B cell (primary cell): ENCODE data around the gene SNX12. TPM values are rescaled to one million over a fixed set of nuclear protein-coding genes. Genes with fewer than 3 reads are reported as not detected.

Source experiments
- ATAC-seq: fragments of 200-7000 bp; cut with Tn5 transposase; one replicate; pipeline ENCODE4 v1.10.0; 2021; ENCODE audit warnings: low read depth, mild to moderate bottlenecking, moderate number of reproducible peaks, moderate library complexity
- CTCF ChIA-PET: fragments of 350-600 bp; sonication (Branson Sonifier 250); formaldehyde crosslinking; loops from one replicate; lab custom pipeline; 2021; ENCODE audit warnings: antibody characterized with exemption, inconsistent platforms; lab: Charles Lee
- POLR2A ChIA-PET: fragments of 350-600 bp; sonication (Branson Sonifier 250); formaldehyde crosslinking; loops from one replicate; lab custom pipeline; 2021; ENCODE audit warnings: antibody characterized with exemption; lab: Charles Lee
- DNase-seq: peaks from one replicate; pipeline ENCODE4 v3.0.0; 2013
- H2AFZ ChIP-seq: 2 replicates; pipeline ENCODE4 v1.6.1; 2012; ENCODE audit warnings: mild to moderate bottlenecking, low read depth, low read length; ENCODE audit not compliant: insufficient read depth, poor library complexity, severe bottlenecking
- H3K27ac ChIP-seq, 2 donors: 1 replicate in 1 of 2; 2 replicates in 1 of 2; pipeline ENCODE4 v1.5.1; 2012 to 2013; ENCODE audit warnings: low read length in 2 of 2, mild to moderate bottlenecking in 2 of 2, moderate library complexity in 1 of 2
- H3K27me3 ChIP-seq, 4 experiments: fragments of 200-600 bp in 1 of 4; sonication (generic) in 1 of 4; replicated peaks in 1 of 4; 1 replicate in 2 of 4; 2 replicates in 2 of 4; pipeline versions ENCODE4 v1.6.1 to v1.7.0; 2013 to 2016; ENCODE audit warnings: low read length in 3 of 4, mild to moderate bottlenecking in 2 of 4, mixed read lengths in 1 of 4, moderate library complexity in 1 of 4; ENCODE audit not compliant: insufficient read depth in 4 of 4, control insufficient read depth in 3 of 4; ENCODE audit errors: control extremely low read depth in 1 of 4
- H3K36me3 ChIP-seq, 2 experiments: replicated peaks in 1 of 2; 1 replicate in 1 of 2; 2 replicates in 1 of 2; pipeline versions ENCODE4 v1.6.1 to v1.7.1; 2013; ENCODE audit warnings: low read length in 1 of 2; ENCODE audit not compliant: insufficient read depth in 2 of 2, control insufficient read depth in 1 of 2; ENCODE audit errors: control extremely low read depth in 1 of 2, extremely low read depth in 1 of 2
- H3K4me1 ChIP-seq, 2 donors: fragments of 200-600 bp in 1 of 2; sonication (generic) in 1 of 2; 1 replicate in 1 of 2; 2 replicates in 1 of 2; pipeline versions ENCODE4 v1.5.1 to v1.6.1; 2013 to 2017; ENCODE audit warnings: low read length in 2 of 2; ENCODE audit not compliant: control insufficient read depth in 2 of 2, insufficient read depth in 2 of 2
- H3K4me2 ChIP-seq: replicated peaks from 2 replicates; pipeline ENCODE3; 2012; ENCODE audit warnings: mild to moderate bottlenecking, low read depth, low read length; ENCODE audit not compliant: poor library complexity, severe bottlenecking
- H3K4me3 ChIP-seq, 5 experiments: fragments of 200-600 bp in 1 of 5; sonication (generic) in 1 of 5; 1 replicate in 3 of 5; 2 replicates in 2 of 5; pipeline versions ENCODE4 v1.5.1 to v1.7.0; 2011 to 2016; ENCODE audit warnings: low read length in 4 of 5, mild to moderate bottlenecking in 4 of 5, low read depth in 2 of 5, control low read depth in 1 of 5, moderate library complexity in 1 of 5; ENCODE audit not compliant: insufficient read depth in 1 of 5; ENCODE audit errors: control extremely low read depth in 1 of 5, extremely low read depth in 1 of 5
- H3K79me2 ChIP-seq: fragments of 200-600 bp; sonication (generic); one replicate; pipeline ENCODE4 v1.6.0; 2016; ENCODE audit warnings: low read length; ENCODE audit not compliant: control insufficient read depth, insufficient read depth
- H3K9ac ChIP-seq: fragments of 200-600 bp; sonication (generic); 2 replicates; pipeline ENCODE4 v1.6.1; 2017; ENCODE audit warnings: mild to moderate bottlenecking, low read length, moderate library complexity
- H3K9me3 ChIP-seq, 3 donors: one replicate each; pipeline versions ENCODE4 v1.6.1 to v1.7.1; 2013; ENCODE audit warnings: low read length in 2 of 3; ENCODE audit not compliant: control insufficient read depth in 2 of 3, insufficient read depth in 1 of 3; ENCODE audit errors: control extremely low read depth in 1 of 3
- H4K20me1 ChIP-seq: 2 replicates; pipeline ENCODE4 v1.6.0; 2012; ENCODE audit warnings: mild to moderate bottlenecking, low read length; ENCODE audit not compliant: insufficient read depth, control insufficient read depth, poor library complexity, severe bottlenecking
- H3K27ac Mint-ChIP-seq: one replicate; pipeline ENCODE4 v1.8.0; 2021; ENCODE audit warnings: mixed read lengths
- H3K27me3 Mint-ChIP-seq: one replicate; pipeline ENCODE4 v1.8.0; 2021; ENCODE audit warnings: mixed read lengths
- H3K4me1 Mint-ChIP-seq: one replicate; pipeline ENCODE4 v1.8.0; 2021; ENCODE audit warnings: mixed read lengths
- H3K4me3 Mint-ChIP-seq: one replicate; pipeline ENCODE4 v1.8.0; 2021; ENCODE audit warnings: mixed read lengths
- H3K9me3 Mint-ChIP-seq: one replicate; pipeline ENCODE4 v1.8.0; 2022; ENCODE audit warnings: mixed read lengths; ENCODE audit not compliant: insufficient read depth
- CTCF ChIP-seq: fragments of 200-600 bp; IDR thresholded peaks from one replicate; pipeline ENCODE4 v1.8.0; 2022; ENCODE audit warnings: antibody characterized with exemption, mild to moderate bottlenecking
- EZH2 ChIP-seq: IDR thresholded peaks from 2 replicates; pipeline ENCODE4 v1.6.1; 2012; ENCODE audit warnings: borderline replicate concordance, low read depth, mild to moderate bottlenecking, moderate library complexity, low read length; ENCODE audit not compliant: insufficient read depth, poor library complexity, severe bottlenecking
- WGBS: methylation state at CpG from one replicate; pipeline ENCODE4 v1.1.5; 2013; ENCODE audit warnings: missing lambda C conversion rate; ENCODE audit not compliant: insufficient coverage; 5-methylcytosine and 5-hydroxymethylcytosine counted together
- intact Hi-C: fragments of 100-400 bp; cut with micrococcal nuclease; formaldehyde crosslinking; loops from one replicate; pipeline ENCODE4 v1.10.0; 2022
- polyA plus RNA-seq: library from polyadenylated mRNA; depleted of rRNA; stranded (reverse); fragments of >200 nt; gene quantifications from 2 replicates; pipeline ENCODE4 v1.2.3, GENCODE V29; 2012
- total RNA-seq, 2 donors: library from RNA; stranded (reverse); fragments of 120-200 nt in 1 of 2; gene quantifications; 1 replicate in 1 of 2; 2 replicates in 1 of 2; pipeline versions ENCODE4 v1.2.3 to v1.2.4, GENCODE V29; 2013 to 2022

The SNX12 gene
- total and polyA plus RNA-seq, 2 donors (not counting 1 experiment from before 2014, with no cell fraction given), result 10.5 to 42.9 TPM

- ATAC-seq, result peak; percentile 43
- CTCF ChIA-PET, result interaction anchor here (1.0 to 2.8 kb wide), 5 partner anchors 20 to 83 kb away, joined by 3 to 33 read pairs (median 7); partner anchors contain the start of gene MED12
- H3K4me2 ChIP-seq, result no peak overlapping the region
- intact Hi-C loops, result loop anchor here (1.0 to 10.0 kb wide), 5 partner anchors 13 to 156 kb away; partner anchors contain the start of genes IL2RG and ZMYM3
- Mint-ChIP-seq H3K4me3 (no peak overlapping the region), H3K9me3 (no peaks in the 10 kb centered on the region), H3K4me1 (peaks cover 39% of the 10 kb centered on the region), H3K27me3 (no peaks in the 10 kb centered on the region), H3K27ac (peak overlapping the region; percentile 59)
- no CpG with 5 or more reads among the region's 2 CpGs for WGBS
- POLR2A ChIA-PET, result interaction anchor here (0.8 kb wide), 1 partner anchor 13 kb away, joined by 3 read pairs; no protein-coding TSS in a partner anchor
- TF ChIP-seq EZH2 (no peak), CTCF (peak; percentile 67)
- no peaks in the 10 kb centered on the region for H3K9me3 ChIP-seq
- no peaks in the 10 kb centered on the region for H3K27me3 ChIP-seq
- H3K36me3 ChIP-seq, result no peaks in the 10 kb centered on the region
- H3K27ac ChIP-seq, result no peak overlapping the region
- H4K20me1 ChIP-seq, result no peaks in the 10 kb centered on the region
- peaks cover 13% of the 10 kb centered on the region for H3K79me2 ChIP-seq
- no peak overlapping the region for H2AFZ ChIP-seq
- H3K9ac ChIP-seq, result no peak overlapping the region
- peaks cover 20 to 35% of the 10 kb centered on the region in 2 donors for H3K4me1 ChIP-seq
- no peak overlapping the region for H3K4me3 ChIP-seq
- peak; percentile 81 for DNase-seq
Measured at GRCh38 chrX:71098302-71098701, 30.2 kb upstream of the SNX12 start.

- DNase-seq (no peak), ATAC-seq (no peak)
- H3K4me1 Mint-ChIP-seq, result peaks cover 31% of the 10 kb centered on the region
- no peaks in the 10 kb centered on the region for H3K9me3 Mint-ChIP-seq
- Histone ChIP-seq H3K27me3 (no peaks in the 10 kb centered on the region), H3K27ac (no peak overlapping the region), H3K4me2 (peak overlapping the region; percentile 74), H3K4me1 (peaks cover 13 to 28% of the 10 kb centered on the region in 2 donors), H3K4me3 (peak overlapping the region in 4 of 5 experiments; percentile 49 to 73 (median 60)), H3K79me2 (peaks cover 13% of the 10 kb centered on the region), H3K9me3 (no peaks in the 10 kb centered on the region), H2AFZ (peak overlapping the region; percentile 88), H4K20me1 (no peaks in the 10 kb centered on the region), H3K36me3 (no peaks in the 10 kb centered on the region), H3K9ac (peak overlapping the region; percentile 57)
- no peak overlapping the region for H3K27ac Mint-ChIP-seq
- intact Hi-C loops, result loop anchor here (10.0 kb wide), 1 partner anchor 158 kb away; the partner anchor contains the start of gene ZMYM3
- peak overlapping the region; percentile 98 for H3K4me3 Mint-ChIP-seq
- WGBS, result 0% methylated on average over 4 of the region's 9 CpGs
- ChIA-PET POLR2A (no interaction called here), CTCF (interaction anchor here (1.0 to 2.8 kb wide), 2 partner anchors 15 to 33 kb away, joined by 5 to 33 read pairs; partner anchors contain the start of gene IL2RG)
- no peak for TF ChIP-seq EZH2
- no peak for TF ChIP-seq CTCF
- no peaks in the 10 kb centered on the region for H3K27me3 Mint-ChIP-seq
Measured at GRCh38 chrX:71096760-71097032, 28.6 kb upstream of the SNX12 start.
